ENCODE results near the gene NAALADL2. TPM values are rescaled to one million over a fixed set of nuclear protein-coding genes. Genes with fewer than 3 reads are reported as not detected.
A peak's percentile ranks its signal among the peaks of the same experiment; 100 is the strongest.

The NAALADL2 gene
- total and polyA plus RNA-seq, 9 of the 15 experiments (the other 6 are each of a cell fraction or from before 2014, with no cell fraction given), result 0.29 to 1.1 (median 0.79) TPM; not detected in 1

DNA sequence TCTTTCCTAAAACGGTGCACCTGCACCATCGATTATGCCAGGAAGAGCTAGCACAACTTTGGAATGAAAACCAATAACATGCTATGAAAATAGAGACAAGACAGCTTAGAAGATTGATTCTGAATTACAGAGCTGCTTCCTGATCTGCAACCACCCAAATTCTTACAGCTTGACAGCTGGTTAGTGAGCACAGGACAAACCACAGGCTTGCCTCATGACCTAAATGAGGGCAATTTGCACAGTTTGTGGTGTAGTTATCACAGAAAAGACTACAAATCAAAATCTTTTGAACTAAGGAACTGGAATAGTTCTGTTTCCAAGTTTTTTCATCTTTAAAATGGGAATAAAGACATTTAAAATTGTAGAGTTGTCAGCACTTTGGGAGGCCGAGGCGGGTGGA lies 533.5 kb downstream of the NAALADL2 start (continued):
- TF ChIP-seq SMARCE1 (IDR thresholded peaks at IDR 0.05), result no peak

- POLR2A ChIA-PET, result no interaction called here
- ATAC-seq (no peak), DNase-seq (ENCODE audit: extremely low read depth in 1 of 4, low spot score in 3 of 4) (no peak), FAIRE-seq (no peak)
- Histone ChIP-seq H3K27ac (ENCODE audit: extremely low read depth, low read depth, low read length) (no peak overlapping the region), H3K9me3 (replicated peaks; ENCODE audit: control insufficient read depth, insufficient read depth, low read depth, low read length) (no peaks in the 10 kb centered on the region), H3K4me1 (replicated peaks in 1 of 2; ENCODE audit: control insufficient read depth in 2 of 2, insufficient read depth in 2 of 2, low read length in 2 of 2) (no peaks in the 10 kb centered on the region), H3K4me2 (ENCODE audit: insufficient read depth, low read length) (no peak overlapping the region), H3K9ac (ENCODE audit: insufficient read depth in 1 of 2, low read depth in 2 of 2, low read length in 2 of 2) (no peak overlapping the region), H3K27me3 (ENCODE audit: control insufficient read depth in 2 of 2, insufficient read depth in 2 of 2, low read length in 2 of 2) (no peaks in the 10 kb centered on the region), H2AFZ (ENCODE audit: low read depth, low read length) (no peak overlapping the region), H3K4me3 (no peak overlapping the region), H4K20me1 (replicated peaks; ENCODE audit: control insufficient read depth, insufficient read depth, low read length) (no peaks in the 10 kb centered on the region), H3K9me1 (ENCODE audit: control insufficient read depth, insufficient read depth, low read length) (no peaks in the 10 kb centered on the region), H3K79me2 (ENCODE audit: control insufficient read depth, insufficient read depth, low read length) (no peaks in the 10 kb centered on the region), H3K36me3 (ENCODE audit: control insufficient read depth, insufficient read depth, low read length) (no peaks in the 10 kb centered on the region)
- TF ChIP-seq PRMT5 (CRISPR knock-in tag; IDR thresholded peaks at IDR 0.05), result no peak
- CTCF ChIA-PET (ENCODE audit: low intra/inter-chr PET ratio), result no interaction called here
- no TSS peak for BruUV-seq (replicated peaks)
- in situ Hi-C loops (cut with MboI), result no loop called here
- intact Hi-C loops (cut with micrococcal nuclease), result no loop called here
- WGBS (ENCODE audit: insufficient coverage, low coverage, missing lambda C conversion rate), result 3% methylated on average over 3 of the region's 3 CpGs
These were observed 538.2 kb downstream of the NAALADL2 start for GRCh38 chr3:175397372-175397771.

DNA sequence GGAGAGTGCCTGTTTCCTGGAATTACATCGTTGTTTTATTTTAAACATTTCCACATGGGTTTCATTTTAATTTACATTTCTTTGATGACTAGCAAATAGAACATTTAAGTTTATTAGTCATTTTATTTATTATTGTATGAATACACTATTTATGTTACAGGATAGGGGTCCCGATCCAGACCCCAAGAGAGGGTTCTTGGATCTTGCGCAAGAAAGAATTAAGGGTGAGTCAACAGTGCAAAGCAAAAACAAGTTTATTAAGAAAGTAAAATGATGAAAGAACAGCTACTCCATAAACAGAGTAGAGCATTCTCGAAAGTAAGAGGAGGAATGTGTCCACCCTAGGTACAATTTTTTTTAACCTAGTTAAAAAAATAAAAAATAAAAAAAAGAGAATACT lies 539.5 kb downstream of the NAALADL2 start:
- Histone ChIP-seq H3K9me3 (replicated peaks; ENCODE audit: control insufficient read depth, insufficient read depth, low read depth, low read length) (no peaks in the 10 kb centered on the region), H4K20me1 (replicated peaks; ENCODE audit: control insufficient read depth, insufficient read depth, low read length) (no peaks in the 10 kb centered on the region), H3K9me1 (ENCODE audit: control insufficient read depth, insufficient read depth, low read length) (no peaks in the 10 kb centered on the region), H3K4me3 (no peak overlapping the region), H3K27me3 (ENCODE audit: control insufficient read depth in 2 of 2, insufficient read depth in 2 of 2, low read length in 2 of 2) (no peaks in the 10 kb centered on the region), H3K4me1 (replicated peaks in 1 of 2; ENCODE audit: control insufficient read depth in 2 of 2, insufficient read depth in 2 of 2, low read length in 2 of 2) (no peaks in the 10 kb centered on the region), H3K4me2 (ENCODE audit: insufficient read depth, low read length) (no peak overlapping the region), H2AFZ (ENCODE audit: low read depth, low read length) (no peak overlapping the region), H3K36me3 (ENCODE audit: control insufficient read depth, insufficient read depth, low read length) (no peaks in the 10 kb centered on the region), H3K9ac (ENCODE audit: insufficient read depth in 1 of 2, low read depth in 2 of 2, low read length in 2 of 2) (no peak overlapping the region), H3K27ac (ENCODE audit: extremely low read depth, low read depth, low read length) (no peak overlapping the region), H3K79me2 (ENCODE audit: control insufficient read depth, insufficient read depth, low read length) (no peaks in the 10 kb centered on the region)
- FAIRE-seq, result no peak
- in situ Hi-C loops (cut with MboI) (no loop called here), intact Hi-C loops (cut with micrococcal nuclease) (no loop called here)
- BruUV-seq (replicated peaks), result no TSS peak
- DNase-seq (ENCODE audit: extremely low read depth in 1 of 4, low spot score in 3 of 4), result no peak
- 13% methylated on average over 4 of the region's 4 CpGs for WGBS (ENCODE audit: insufficient coverage, low coverage, missing lambda C conversion rate)
- ChIA-PET CTCF (ENCODE audit: low intra/inter-chr PET ratio) (no interaction called here), POLR2A (interaction anchor here (0.6 kb wide), 1 partner anchor 567 kb away, joined by 3 read pairs; no protein-coding TSS in a partner anchor)
- TF ChIP-seq CEBPG (CRISPR knock-in tag; IDR thresholded peaks at IDR 0.05), result no peak
- peak in 1 of 2 experiments; percentile 37; a peak in 1 of 4 replicates for TF ChIP-seq CEBPG (tag; conservative IDR thresholded peaks at IDR 0.05 in 1 of 2, IDR thresholded peaks at IDR 0.05 in 1 of 2)
- no peak for TF ChIP-seq TEAD2 (tag; IDR thresholded peaks at IDR 0.05)
- no peak for ATAC-seq
